Esophagus muscularis mucosa (tissue), 4 donors: ENCODE data around the gene MYZAP. TPM values are rescaled to one million over a fixed set of nuclear protein-coding genes. Genes with fewer than 3 reads are reported as not detected.

Experiments
- DNase-seq: peaks from one replicate; pipeline ENCODE4 v3.0.0-alpha.2; 2017; ENCODE audit errors: extremely low spot score
- H3K27ac ChIP-seq, 4 donors: fragments of 200-600 bp; sonication (generic); replicated peaks in 1 of 4; 1 replicate in 3 of 4; 2 replicates in 1 of 4; pipeline ENCODE4 v1.5.1; 2016 to 2019; ENCODE audit warnings: mild to moderate bottlenecking in 1 of 4
- H3K27me3 ChIP-seq, 4 donors: fragments of 200-600 bp; sonication (generic); one replicate each; pipeline versions ENCODE4 v1.5.1 to v1.6.0; 2016 to 2019
- H3K36me3 ChIP-seq, 4 donors: fragments of 200-600 bp; sonication (generic); one replicate each; pipeline ENCODE4 v1.5.1; 2016 to 2019
- H3K4me1 ChIP-seq, 4 donors: fragments of 200-600 bp; sonication (generic); one replicate each; pipeline ENCODE4 v1.5.1; 2016 to 2019
- H3K4me3 ChIP-seq, 4 donors: fragments of 200-600 bp; sonication (generic); 1 replicate in 2 of 4; 2 replicates in 2 of 4; pipeline ENCODE4 v1.5.1; 2016 to 2019; ENCODE audit warnings: mild to moderate bottlenecking in 4 of 4, moderate library complexity in 1 of 4
- H3K9me3 ChIP-seq, 4 donors: fragments of 200-600 bp; sonication (generic); 1 replicate in 3 of 4; 2 replicates in 1 of 4; pipeline ENCODE4 v1.5.1; 2016 to 2019
- CTCF ChIP-seq, 3 experiments: fragments of 200-600 bp in 2 of 3; fragments of 450-650 bp in 1 of 3; sonication (generic) in 2 of 3; IDR thresholded peaks; one replicate each; pipeline ENCODE4 v1.5.1; 2017 to 2019; ENCODE audit warnings: antibody characterized with exemption in 3 of 3, mild to moderate bottlenecking in 2 of 3, moderate library complexity in 1 of 3
- EP300 ChIP-seq: sonication (generic); formaldehyde crosslinking; IDR thresholded peaks from one replicate; pipeline ENCODE4 v1.6.1; 2017; ENCODE audit warnings: antibody characterized with exemption
- POLR2A ChIP-seq: fragments of 450-650 bp; IDR thresholded peaks from one replicate; pipeline ENCODE4 v1.6.1; 2017; ENCODE audit warnings: antibody characterized with exemption, moderate library complexity, mild to moderate bottlenecking, low read depth
- POLR2AphosphoS5 ChIP-seq, 2 donors: sonication (generic); formaldehyde crosslinking; IDR thresholded peaks; one replicate each; pipeline ENCODE4 v1.6.1; 2017; ENCODE audit warnings: antibody characterized with exemption in 2 of 2
- WGBS: methylation state at CpG from one replicate; pipeline ENCODE4 v1.1.5; 2018; 5-methylcytosine and 5-hydroxymethylcytosine counted together
- intact Hi-C: fragments of 100-400 bp; cut with DNase I; formaldehyde crosslinking; loops from one replicate; pipeline ENCODE4 v1.15.1; 2023
- total RNA-seq, 4 donors: library from RNA; depleted of rRNA; stranded (reverse); fragments of >200 nt; gene quantifications; one replicate each; pipeline versions ENCODE4 v1.1.0 to v1.2.1, GENCODE V29; 2016

MYZAP gene
- total RNA-seq, 4 donors from 2014 or later, result 192 to 274 (median 234) TPM

GRCh38 chr15:57728436-57728835 is 136.7 kb downstream of the MYZAP start:
- intact Hi-C loops, result no loop called here
- H3K4me3 ChIP-seq, result no peak overlapping the region
- 98% methylated on average over 8 of the region's 8 CpGs for WGBS
- TF ChIP-seq CTCF (IDR thresholded peaks at IDR 0.05) (no peak), POLR2A (no peak), POLR2AphosphoS5 (IDR thresholded peaks at IDR 0.05) (no peak), EP300 (no peak)
- no peak overlapping the region for H3K27ac ChIP-seq
- peaks cover 0 to 10% (median 2%) of the 10 kb centered on the region in 4 donors for H3K4me1 ChIP-seq
- H3K9me3 ChIP-seq, result no peaks in the 10 kb centered on the region
- no peaks in the 10 kb centered on the region for H3K36me3 ChIP-seq
- DNase-seq, result no peak
- no peaks in the 10 kb centered on the region for H3K27me3 ChIP-seq

GRCh38 chr15:57730876-57731275 is 139.2 kb downstream of the MYZAP start:
- Histone ChIP-seq H3K9me3 (no peaks in the 10 kb centered on the region), H3K36me3 (no peaks in the 10 kb centered on the region), H3K27ac (no peak overlapping the region), H3K4me3 (no peak overlapping the region), H3K4me1 (peaks cover 0 to 10% (median 2%) of the 10 kb centered on the region in 4 donors), H3K27me3 (no peaks in the 10 kb centered on the region)
- TF ChIP-seq POLR2AphosphoS5 (IDR thresholded peaks at IDR 0.05) (no peak), CTCF (IDR thresholded peaks at IDR 0.05) (no peak), EP300 (no peak), POLR2A (no peak)
- 89% methylated on average over 5 of the region's 5 CpGs for WGBS
- intact Hi-C loops, result loop anchor here (5.0 kb wide), 1 partner anchor 64 kb away; no protein-coding TSS in a partner anchor
- DNase-seq, result no peak

- Histone ChIP-seq H3K9me3 (no peaks in the 10 kb centered on the region), H3K27ac (no peak overlapping the region), H3K4me1 (peaks cover 0 to 10% (median 2%) of the 10 kb centered on the region in 4 donors), H3K4me3 (no peak overlapping the region), H3K36me3 (no peaks in the 10 kb centered on the region), H3K27me3 (no peaks in the 10 kb centered on the region)
- 74% methylated on average over 6 of the region's 6 CpGs for WGBS
- intact Hi-C loops, result loop anchor here (5.0 kb wide), 1 partner anchor 64 kb away; no protein-coding TSS in a partner anchor
- no peak for TF ChIP-seq POLR2A
- no peak for TF ChIP-seq POLR2AphosphoS5 (IDR thresholded peaks at IDR 0.05)
- no peak for TF ChIP-seq EP300
- no peak for TF ChIP-seq CTCF (IDR thresholded peaks at IDR 0.05)
- peak; percentile 74 for DNase-seq
Measured at GRCh38 chr15:57731530-57732103, 139.9 kb downstream of the MYZAP start.

GRCh38 chr15:57732526-57733331 is 141.0 kb downstream of the MYZAP start:
- Histone ChIP-seq H3K9me3 (no peaks in the 10 kb centered on the region), H3K4me3 (no peak overlapping the region), H3K4me1 (peaks cover 0 to 10% (median 2%) of the 10 kb centered on the region in 4 donors), H3K27ac (no peak overlapping the region), H3K27me3 (no peaks in the 10 kb centered on the region), H3K36me3 (no peaks in the 10 kb centered on the region)
- intact Hi-C loops, result loop anchor here (5.0 kb wide), 1 partner anchor 65 kb away; no protein-coding TSS in a partner anchor
- DNase-seq, result peak; percentile 90
- TF ChIP-seq EP300 (no peak), POLR2A (no peak), CTCF (IDR thresholded peaks at IDR 0.05) (peak; percentile 73 to 86 (median 74)), POLR2AphosphoS5 (IDR thresholded peaks at IDR 0.05) (peak in 1 of 2 donors; percentile 10)
- 51% methylated on average over 12 of the region's 12 CpGs for WGBS
